DND-41 (cell line): Measurements from ENCODE around the gene NHERF2.

ENCODE experiments used
- CTCF ChIP-seq: IDR thresholded peaks from 2 replicates; pipeline ENCODE4 v1.5.1; 2012; ENCODE audit warnings: borderline replicate concordance, low read length, moderate library complexity, mild to moderate bottlenecking; ENCODE audit not compliant: poor library complexity, severe bottlenecking; ENCODE audit errors: extremely low read depth
- EZH2 ChIP-seq: IDR thresholded peaks from 3 replicates; pipeline ENCODE4 v1.6.1; 2012; ENCODE audit warnings: borderline replicate concordance, low read depth, mild to moderate bottlenecking, moderate library complexity, low read length, inconsistent platforms; ENCODE audit not compliant: severe bottlenecking

GRCh38 chr16:1980030-1980769 is 46.5 kb upstream of the NHERF2 start:
- TF ChIP-seq CTCF (no peak), EZH2 (no peak)
